ENCODE results near the gene CDH19.

CDH19 gene, protein sequence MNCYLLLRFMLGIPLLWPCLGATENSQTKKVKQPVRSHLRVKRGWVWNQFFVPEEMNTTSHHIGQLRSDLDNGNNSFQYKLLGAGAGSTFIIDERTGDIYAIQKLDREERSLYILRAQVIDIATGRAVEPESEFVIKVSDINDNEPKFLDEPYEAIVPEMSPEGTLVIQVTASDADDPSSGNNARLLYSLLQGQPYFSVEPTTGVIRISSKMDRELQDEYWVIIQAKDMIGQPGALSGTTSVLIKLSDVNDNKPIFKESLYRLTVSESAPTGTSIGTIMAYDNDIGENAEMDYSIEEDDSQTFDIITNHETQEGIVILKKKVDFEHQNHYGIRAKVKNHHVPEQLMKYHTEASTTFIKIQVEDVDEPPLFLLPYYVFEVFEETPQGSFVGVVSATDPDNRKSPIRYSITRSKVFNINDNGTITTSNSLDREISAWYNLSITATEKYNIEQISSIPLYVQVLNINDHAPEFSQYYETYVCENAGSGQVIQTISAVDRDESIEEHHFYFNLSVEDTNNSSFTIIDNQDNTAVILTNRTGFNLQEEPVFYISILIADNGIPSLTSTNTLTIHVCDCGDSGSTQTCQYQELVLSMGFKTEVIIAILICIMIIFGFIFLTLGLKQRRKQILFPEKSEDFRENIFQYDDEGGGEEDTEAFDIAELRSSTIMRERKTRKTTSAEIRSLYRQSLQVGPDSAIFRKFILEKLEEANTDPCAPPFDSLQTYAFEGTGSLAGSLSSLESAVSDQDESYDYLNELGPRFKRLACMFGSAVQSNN

GRCh38 chr18:66603941-66604627, at the start of gene CDH19:
CDH19 (minus strand) TSS chr18:66604090; CDS start chr18:66572204, 31,886 bp downstream.
- DNase-seq (ENCODE audit: low read depth), result no peak

- no peak for DNase-seq (ENCODE audit: low read depth)
Observed at GRCh38 chr18:66647671-66648070, 43.8 kb upstream of the CDH19 start.

GRCh38 chr18:66646609-66647008, 42.7 kb upstream of the CDH19 start:
- no peak for DNase-seq (ENCODE audit: low read depth)

- no peak for DNase-seq (ENCODE audit: low read depth)
Observed at GRCh38 chr18:66645983-66646382, 42.1 kb upstream of the CDH19 start.

- no peak for DNase-seq (ENCODE audit: low read depth)
Observed at GRCh38 chr18:66641056-66641455, 37.2 kb upstream of the CDH19 start.

DNA sequence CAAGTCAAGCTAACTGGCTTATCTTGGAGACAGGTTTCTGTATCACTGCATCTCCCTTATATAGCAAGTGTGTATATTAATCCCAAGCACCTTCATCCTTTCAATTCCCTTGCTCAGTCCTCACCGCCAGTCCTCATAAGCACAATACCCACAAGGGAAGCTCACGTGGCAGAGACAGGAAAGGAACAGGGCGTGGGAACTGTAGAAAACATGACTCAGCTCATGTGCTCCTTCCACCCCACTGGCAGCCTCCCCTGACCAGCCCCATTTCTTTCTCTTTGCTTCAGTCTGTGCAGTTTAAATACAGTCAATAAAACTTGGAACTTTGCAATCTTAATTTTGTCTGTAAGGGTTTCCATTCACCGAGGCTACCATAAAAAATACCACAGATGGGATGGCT, 36.5 kb upstream of the CDH19 start:
- DNase-seq (ENCODE audit: low read depth), result no peak

- no peak for DNase-seq (ENCODE audit: low read depth)
Observed at GRCh38 chr18:66638856-66639629, 35.2 kb upstream of the CDH19 start.

DNA sequence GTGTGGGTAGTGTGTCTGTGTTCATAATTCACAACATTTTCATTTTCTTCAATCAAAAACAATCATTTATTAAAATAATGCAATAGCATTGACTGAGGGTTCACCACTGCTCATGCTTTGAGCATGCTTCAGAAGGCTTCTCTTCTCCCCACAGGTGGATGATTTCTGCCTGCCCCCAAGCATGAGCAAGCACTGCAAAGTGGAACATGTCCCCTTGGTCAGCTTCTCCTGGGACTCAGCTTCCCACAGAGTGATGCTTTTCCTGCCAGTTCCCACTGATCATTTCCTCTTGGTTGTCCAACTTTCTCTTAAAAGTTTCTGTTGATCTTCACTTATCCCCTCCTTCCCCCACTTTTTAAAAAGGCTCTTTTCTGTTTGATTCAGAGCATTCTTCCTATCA, 31.5 kb upstream of the CDH19 start:
- no peak for DNase-seq (ENCODE audit: low read depth)

GRCh38 chr18:66632756-66633155, 28.9 kb upstream of the CDH19 start:
- DNase-seq (ENCODE audit: low read depth), result no peak

GRCh38 chr18:66630831-66631230, 26.9 kb upstream of the CDH19 start:
- no peak for DNase-seq (ENCODE audit: low read depth)

- DNase-seq (ENCODE audit: low read depth), result no peak
Observed at GRCh38 chr18:66623821-66624220, 19.9 kb upstream of the CDH19 start.

DNA sequence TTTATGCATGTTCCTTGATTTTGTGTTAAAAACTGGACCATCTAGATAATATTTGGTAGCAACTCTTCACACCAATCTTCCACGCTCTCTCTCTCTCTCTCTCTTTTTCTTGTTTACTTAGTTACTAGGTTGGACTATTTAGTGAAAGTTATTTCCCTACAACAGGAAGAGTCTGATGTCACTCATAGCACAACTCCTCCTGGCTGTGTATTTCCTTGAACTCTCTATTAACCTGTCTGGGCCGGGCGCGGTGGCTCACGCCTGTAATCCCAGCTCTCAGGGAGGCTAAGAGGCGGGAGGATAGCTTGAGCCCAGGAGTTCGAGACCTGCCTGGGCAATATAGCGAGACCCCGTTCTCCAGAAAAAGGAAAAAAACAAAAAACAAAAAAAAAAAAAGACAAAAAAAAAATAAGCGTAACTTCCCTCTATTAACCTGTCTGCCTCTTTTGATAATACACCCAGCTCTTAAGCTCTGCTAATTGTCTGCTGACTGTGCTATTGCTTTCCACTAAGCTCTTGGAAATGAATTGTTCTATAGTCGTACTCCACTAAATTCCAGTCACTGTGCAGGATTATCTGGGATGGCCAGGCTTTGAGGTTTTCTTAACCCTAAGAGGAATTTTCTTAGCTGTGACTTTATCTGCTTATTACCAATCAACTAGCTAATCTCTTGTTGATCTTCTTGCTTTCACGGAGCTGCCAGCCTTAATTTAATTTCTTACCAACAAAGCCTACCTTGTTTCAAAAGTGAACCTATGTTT, 18.1 kb upstream of the CDH19 start:
- DNase-seq (ENCODE audit: low read depth), result no peak

- DNase-seq (ENCODE audit: low read depth), result no peak
Observed at GRCh38 chr18:66616523-66616983, 12.7 kb upstream of the CDH19 start.

DNA sequence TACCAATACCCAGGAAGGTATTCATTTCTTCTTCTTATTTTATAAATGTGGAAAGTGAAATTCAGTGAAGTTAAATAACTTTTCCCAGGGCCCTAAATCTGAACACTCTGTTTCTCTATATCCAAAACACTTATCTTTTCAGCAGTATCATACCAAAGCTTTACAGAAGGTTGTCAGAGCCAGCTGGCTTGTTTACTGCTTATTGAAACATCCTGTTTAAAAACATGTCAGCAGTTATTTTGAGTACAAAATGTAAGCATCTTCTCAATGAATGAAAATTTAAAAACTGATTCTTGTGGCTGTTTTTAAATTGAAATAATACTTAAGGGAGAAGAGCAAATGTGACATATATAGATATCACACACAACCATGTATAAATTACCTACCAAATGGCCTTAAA, 11.3 kb upstream of the CDH19 start:
- DNase-seq (ENCODE audit: low read depth), result no peak

DNA sequence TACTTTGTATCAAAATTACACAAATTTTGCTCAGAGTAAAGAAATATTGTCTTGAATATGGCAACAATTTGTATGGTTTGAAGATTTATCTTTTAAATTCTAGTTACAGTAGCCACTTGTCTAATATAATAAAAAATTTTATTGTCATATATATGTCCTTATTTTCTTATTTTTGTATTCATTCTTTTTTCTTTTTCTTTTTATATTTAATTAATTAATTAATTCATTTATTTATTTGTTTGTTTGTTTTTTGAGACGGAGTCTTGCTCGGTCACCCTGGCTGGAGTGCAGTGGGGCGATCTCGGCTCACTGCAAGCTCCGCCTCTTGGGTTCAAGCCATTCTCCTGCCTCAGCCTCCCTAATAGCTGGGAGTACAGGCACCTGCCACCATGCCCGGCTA, 3.7 kb upstream of the CDH19 start:
- no peak for DNase-seq (ENCODE audit: low read depth)

DNA sequence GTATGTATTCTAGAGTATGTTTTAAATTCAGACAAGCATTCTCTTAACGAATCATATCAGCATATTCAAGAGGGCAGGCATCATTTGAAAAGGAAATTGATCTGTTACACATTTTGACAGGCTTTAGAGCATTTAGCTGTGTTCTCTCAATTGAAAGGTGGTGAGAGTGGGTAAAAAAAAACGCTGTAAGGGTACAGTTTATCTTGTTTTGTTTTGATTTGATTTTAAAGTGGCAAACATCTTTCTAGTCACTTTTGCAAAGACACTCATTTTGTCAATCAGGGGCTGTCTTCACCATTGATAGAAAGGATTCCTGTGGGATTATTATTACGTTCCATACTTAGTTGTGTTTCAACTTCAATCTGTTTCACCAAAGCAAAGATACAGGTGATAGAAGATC, 2.2 kb downstream of the CDH19 start:
- DNase-seq (ENCODE audit: low read depth), result no peak

- DNase-seq (ENCODE audit: low read depth), result no peak
Observed at GRCh38 chr18:66599190-66599589, 4.7 kb downstream of the CDH19 start.

DNA sequence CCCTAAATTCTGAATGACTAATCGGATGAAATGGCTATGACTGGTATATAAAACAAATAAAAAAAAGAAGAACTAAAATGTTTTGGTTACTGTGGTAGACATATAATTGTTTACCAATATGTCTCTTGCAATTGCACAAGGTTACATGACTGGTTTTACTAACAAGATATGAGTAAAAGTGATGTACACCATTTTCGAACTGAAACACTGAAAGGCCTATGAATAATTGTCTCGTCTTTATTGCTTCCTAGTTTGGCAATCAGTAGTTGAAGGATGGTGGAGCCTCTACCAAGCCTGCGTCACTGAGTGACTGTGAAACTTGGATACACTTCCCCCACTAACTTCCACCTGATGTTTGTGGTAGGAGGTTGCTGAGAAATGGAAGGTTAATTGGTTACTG, 16.5 kb downstream of the CDH19 start:
- DNase-seq (ENCODE audit: low read depth), result no peak

DNA sequence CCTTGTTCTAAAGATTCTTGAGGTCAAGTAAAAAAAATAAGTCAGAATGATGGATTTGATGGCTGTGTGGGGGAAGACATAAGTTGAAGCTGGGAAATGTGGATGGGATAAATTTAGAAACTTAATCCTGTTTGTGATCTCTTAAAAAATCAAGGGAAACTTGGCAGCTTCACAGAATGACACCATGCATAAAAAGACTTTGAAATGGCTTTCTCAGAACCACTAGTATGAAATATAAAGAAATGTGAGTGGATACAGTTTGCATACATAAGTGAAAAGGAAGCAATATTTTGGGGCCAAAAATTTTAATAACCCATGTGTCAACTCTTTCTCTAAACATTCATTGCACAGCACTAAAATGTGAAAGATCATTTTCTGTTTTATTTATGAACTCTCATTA, 21.7 kb downstream of the CDH19 start:
- DNase-seq (ENCODE audit: low read depth), result no peak

DNA sequence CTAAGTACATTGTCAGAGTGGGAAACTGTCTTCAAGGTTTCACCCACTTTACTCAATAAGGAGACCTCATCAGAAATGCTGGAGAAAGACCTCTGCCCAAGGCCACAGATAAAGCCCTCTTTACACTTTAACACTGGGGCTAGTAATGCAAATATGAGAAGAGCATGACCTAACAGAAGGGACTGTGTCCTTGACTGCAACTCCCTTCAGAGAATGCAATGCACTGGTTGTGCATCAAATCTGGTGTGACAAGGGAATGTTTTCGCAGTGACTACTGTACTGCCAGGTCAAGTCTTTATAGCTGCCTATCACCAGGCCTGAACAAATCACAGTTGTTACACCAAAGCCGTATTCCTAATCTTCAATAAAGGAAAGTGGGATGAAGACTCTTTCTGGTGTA, 28.6 kb downstream of the CDH19 start:
- no peak for DNase-seq (ENCODE audit: low read depth)

- no peak for DNase-seq (ENCODE audit: low read depth)
Observed at GRCh38 chr18:66571845-66572244, 32.0 kb downstream of the CDH19 start.

Data from fibroblast of gingiva (primary cell).